GM12892 (cell line): ENCODE results near the gene AIPL1.

Source experiments
- POLR2A ChIP-seq: IDR thresholded peaks from 2 replicates; pipeline ENCODE4 v1.6.1; 2011; ENCODE audit warnings: low read depth, low read length, control low read depth
- POLR2AphosphoS5 ChIP-seq: IDR thresholded peaks from 2 replicates; pipeline ENCODE4 v1.6.1; 2011; ENCODE audit warnings: low read depth, low read length, control low read depth
- TAF1 ChIP-seq: IDR thresholded peaks from 2 replicates; pipeline ENCODE4 v1.6.1; 2011; ENCODE audit warnings: low read depth, mild to moderate bottlenecking, control low read depth, low read length, borderline replicate concordance

DNA sequence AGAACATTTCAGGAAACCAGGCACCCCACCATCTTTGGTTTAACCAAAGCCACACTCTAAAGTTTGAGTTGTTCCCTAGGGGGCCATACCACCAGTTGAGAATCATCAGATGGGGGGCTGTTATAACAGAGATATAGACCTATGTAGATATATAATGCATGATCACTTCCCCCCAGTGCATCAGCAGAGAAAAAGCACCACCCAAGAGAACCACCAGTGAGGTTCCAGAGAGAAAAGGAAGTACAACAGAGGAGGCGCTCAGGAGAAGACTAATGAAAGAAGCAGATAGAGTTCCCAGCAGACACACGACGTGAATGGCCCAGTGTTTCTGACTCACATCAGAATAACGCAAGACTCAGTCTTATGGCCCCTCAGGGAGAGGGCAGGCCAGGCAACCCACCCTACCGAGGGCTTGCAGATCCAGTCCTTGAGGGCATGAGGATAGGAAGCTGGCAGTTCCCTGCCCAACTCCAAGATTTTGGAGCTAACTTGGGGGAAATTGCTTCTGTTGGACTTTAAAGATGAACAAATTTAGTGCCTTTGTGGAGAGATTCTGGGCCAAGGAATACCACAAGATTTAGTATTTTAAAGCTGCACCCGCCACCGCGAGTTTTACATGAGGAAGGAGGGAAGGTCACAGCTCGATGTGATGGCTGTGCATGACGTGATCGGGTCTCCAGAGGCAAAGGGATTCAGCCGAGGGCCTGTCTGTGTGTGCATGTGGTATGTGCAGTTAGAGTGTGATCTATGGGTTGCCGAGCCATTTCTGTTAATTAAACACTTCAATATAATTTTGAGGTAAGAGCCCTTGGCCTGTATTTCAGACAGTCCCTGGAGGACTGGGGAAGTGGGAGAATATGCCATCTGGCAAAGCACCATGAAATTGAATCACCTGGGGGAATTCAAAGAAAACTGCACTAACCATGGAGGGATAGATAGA is 53.1 kb downstream of the AIPL1 start:
- TF ChIP-seq POLR2A: no peak
- TF ChIP-seq POLR2AphosphoS5: no peak
- no peak for TF ChIP-seq TAF1
